Neural progenitor cell (in vitro differentiated cells): ENCODE measurements around the gene ZHX3. TPM values are rescaled to one million over a fixed set of nuclear protein-coding genes. Genes with fewer than 3 reads are reported as not detected.

Source experiments
- DNase-seq: peaks from one replicate; pipeline ENCODE4 v3.0.0-alpha.2; 2016; ENCODE audit warnings: low spot score
- H2AFZ ChIP-seq: fragments of 200-600 bp; sonication (generic); replicated peaks from 2 replicates; pipeline ENCODE4 v1.6.1; 2016; ENCODE audit warnings: antibody characterized with exemption
- H3F3A ChIP-seq: fragments of 200-600 bp; sonication (generic); 2 replicates; pipeline ENCODE4 v1.6.1; 2016; ENCODE audit warnings: antibody characterized with exemption, low read depth
- H3K27ac ChIP-seq: fragments of 200-600 bp; sonication (generic); 2 replicates; pipeline ENCODE4 v1.5.1; 2016; ENCODE audit warnings: mild to moderate bottlenecking
- H3K27me3 ChIP-seq: fragments of 200-600 bp; sonication (generic); 2 replicates; pipeline ENCODE4 v1.6.1; 2016; ENCODE audit warnings: mild to moderate bottlenecking, moderate library complexity
- H3K36me3 ChIP-seq: fragments of 200-600 bp; sonication (generic); 2 replicates; pipeline ENCODE4 v1.5.1; 2016
- H3K4me1 ChIP-seq: fragments of 200-600 bp; sonication (generic); 2 replicates; pipeline ENCODE4 v1.6.1; 2016; ENCODE audit warnings: mixed run types
- H3K4me2 ChIP-seq: fragments of 200-600 bp; sonication (generic); 2 replicates; pipeline ENCODE4 v1.6.1; 2016
- H3K4me3 ChIP-seq: fragments of 200-600 bp; sonication (generic); 2 replicates; pipeline ENCODE4 v1.5.1; 2016
- H3K79me2 ChIP-seq: fragments of 200-600 bp; sonication (generic); 2 replicates; pipeline ENCODE4 v1.6.1; 2016; ENCODE audit warnings: low read depth
- H3K9ac ChIP-seq: fragments of 200-600 bp; sonication (generic); 2 replicates; pipeline ENCODE4 v1.6.1; 2016
- H3K9me3 ChIP-seq: fragments of 200-600 bp; sonication (generic); 2 replicates; pipeline ENCODE4 v1.5.1; 2016; ENCODE audit warnings: low read depth
- H4K20me1 ChIP-seq: fragments of 200-600 bp; sonication (generic); 2 replicates; pipeline ENCODE4 v1.6.1; 2016; ENCODE audit warnings: low read depth
- H3K27ac Mint-ChIP-seq: 3 replicates; pipeline ENCODE4 v1.8.0; 2021; ENCODE audit warnings: mixed read lengths
- H3K27me3 Mint-ChIP-seq: 2 replicates; pipeline ENCODE4 v1.8.0; 2022; ENCODE audit warnings: low read depth, mild to moderate bottlenecking, inconsistent platforms, moderate library complexity, mixed read lengths; ENCODE audit not compliant: insufficient read depth
- H3K36me3 Mint-ChIP-seq: 3 replicates; pipeline ENCODE4 v1.8.0; 2021; ENCODE audit warnings: mixed read lengths
- H3K4me1 Mint-ChIP-seq: 3 replicates; pipeline ENCODE4 v1.8.0; 2021; ENCODE audit warnings: mixed read lengths
- H3K4me3 Mint-ChIP-seq: 3 replicates; pipeline ENCODE4 v1.8.0; 2021; ENCODE audit warnings: mild to moderate bottlenecking, moderate library complexity, mixed read lengths
- H3K9me3 Mint-ChIP-seq: 3 replicates; pipeline ENCODE4 v1.8.0; 2020; ENCODE audit warnings: mixed read lengths
- CTCF ChIP-seq: fragments of 200-600 bp; sonication (generic); IDR thresholded peaks from 2 replicates; pipeline ENCODE4 v1.5.1; 2017; ENCODE audit warnings: antibody characterized with exemption, mild to moderate bottlenecking
- EZH2 ChIP-seq: fragments of 200-600 bp; sonication (generic); IDR thresholded peaks from 2 replicates; pipeline ENCODE4 v1.6.1; 2017; ENCODE audit warnings: antibody characterized with exemption, mild to moderate bottlenecking, moderate library complexity
- EZH2phosphoT487 ChIP-seq: fragments of 200-600 bp; sonication (generic); IDR thresholded peaks from 2 replicates; pipeline ENCODE4 v1.6.1; 2017; ENCODE audit warnings: antibody characterized with exemption
- total RNA-seq: library from RNA; depleted of rRNA; stranded (reverse); fragments of >200 nt; gene quantifications from 2 replicates; pipeline ENCODE4 v1.2.3, GENCODE V29; 2015; ENCODE audit warnings: low replicate concordance

The ZHX3 gene
- total RNA-seq, 1 donor from 2014 or later: 6.8 TPM

- Histone ChIP-seq H3K36me3 (no peaks in the 10 kb centered on the region), H3K27ac (no peak overlapping the region), H3K79me2 (no peaks in the 10 kb centered on the region), H3K4me2 (peak overlapping the region; percentile 39), H3K9me3 (no peaks in the 10 kb centered on the region), H3K4me1 (peaks cover 43% of the 10 kb centered on the region), H3K27me3 (no peaks in the 10 kb centered on the region), H4K20me1 (no peaks in the 10 kb centered on the region), H2AFZ (no peak overlapping the region), H3K9ac (no peak overlapping the region), H3F3A (peaks cover 39% of the 10 kb centered on the region), H3K4me3 (no peak overlapping the region)
- Mint-ChIP-seq H3K27ac (no peak overlapping the region), H3K36me3 (no peaks in the 10 kb centered on the region), H3K4me3 (no peak overlapping the region), H3K9me3 (no peaks in the 10 kb centered on the region), H3K4me1 (peaks cover 43% of the 10 kb centered on the region), H3K27me3 (no peaks in the 10 kb centered on the region)
- TF ChIP-seq EZH2phosphoT487 (no peak), CTCF (no peak)
- DNase-seq: no peak
These were observed 69.0 kb downstream of the ZHX3 start for GRCh38 chr20:41248368-41249024.

- no peak overlapping the region for H3K4me3 Mint-ChIP-seq
- H4K20me1 ChIP-seq: no peaks in the 10 kb centered on the region
- TF ChIP-seq CTCF (no peak), EZH2phosphoT487 (no peak), EZH2 (no peak)
- H3K4me3 ChIP-seq: no peak overlapping the region
- H3K36me3 ChIP-seq: no peaks in the 10 kb centered on the region
- no peak for DNase-seq
- H3K9ac ChIP-seq: no peak overlapping the region
- no peaks in the 10 kb centered on the region for H3K27me3 Mint-ChIP-seq
- peak overlapping the region; percentile 7 for H3K27ac Mint-ChIP-seq
- H3F3A ChIP-seq: peaks cover 39% of the 10 kb centered on the region
- no peaks in the 10 kb centered on the region for H3K27me3 ChIP-seq
- peaks cover 43% of the 10 kb centered on the region for H3K4me1 ChIP-seq
- no peaks in the 10 kb centered on the region for H3K36me3 Mint-ChIP-seq
- peaks cover 43% of the 10 kb centered on the region for H3K4me1 Mint-ChIP-seq
- H3K9me3 ChIP-seq: no peaks in the 10 kb centered on the region
- no peak overlapping the region for H3K27ac ChIP-seq
- H3K79me2 ChIP-seq: no peaks in the 10 kb centered on the region
- no peak overlapping the region for H2AFZ ChIP-seq
- no peaks in the 10 kb centered on the region for H3K9me3 Mint-ChIP-seq
- peak overlapping the region; percentile 39 for H3K4me2 ChIP-seq
These were observed 69.8 kb downstream of the ZHX3 start for GRCh38 chr20:41247523-41248367.

GRCh38 chr20:41245086-41245707 lies 72.3 kb downstream of the ZHX3 start:
- Mint-ChIP-seq H3K4me3 (no peak overlapping the region), H3K9me3 (no peaks in the 10 kb centered on the region), H3K4me1 (peaks cover 40% of the 10 kb centered on the region), H3K27me3 (no peaks in the 10 kb centered on the region), H3K27ac (peak overlapping the region; percentile 13), H3K36me3 (no peaks in the 10 kb centered on the region)
- Histone ChIP-seq H3K4me2 (peak overlapping the region; percentile 62), H2AFZ (no peak overlapping the region), H3K4me3 (no peak overlapping the region), H3K27me3 (no peaks in the 10 kb centered on the region), H3K9me3 (no peaks in the 10 kb centered on the region), H3F3A (peaks cover 35% of the 10 kb centered on the region), H3K27ac (peak overlapping the region; percentile 35), H4K20me1 (no peaks in the 10 kb centered on the region), H3K4me1 (peaks cover 43% of the 10 kb centered on the region), H3K36me3 (no peaks in the 10 kb centered on the region), H3K79me2 (no peaks in the 10 kb centered on the region), H3K9ac (no peak overlapping the region)
- DNase-seq: peak; percentile 87
- no peak for TF ChIP-seq EZH2phosphoT487
- peak; percentile 18 for TF ChIP-seq CTCF
- TF ChIP-seq EZH2: no peak
